H1 (cell line): ENCODE measurements around the gene CNTN6.

Experiments
- EP300 ChIP-seq, 2 experiments: IDR thresholded peaks; 1 replicate in 1 of 2; 2 replicates in 1 of 2; pipeline ENCODE4 v1.6.1; 2011 to 2012; ENCODE audit warnings: low read depth in 2 of 2, low read length in 2 of 2, mild to moderate bottlenecking in 2 of 2, borderline replicate concordance in 1 of 2, inconsistent platforms in 1 of 2, moderate library complexity in 1 of 2
- TF ChIP-seq, protein P1 (sequence below), 3 experiments: IDR thresholded peaks; 1 replicate in 2 of 3; 2 replicates in 1 of 3; pipeline versions ENCODE4 v1.5.1 to v1.6.1; 2011; ENCODE audit warnings: low read length in 3 of 3, mild to moderate bottlenecking in 3 of 3, inconsistent platforms in 2 of 3, low read depth in 1 of 3, moderate library complexity in 1 of 3; ENCODE audit not compliant: insufficient read depth in 1 of 3; ENCODE audit errors: control extremely low read depth in 1 of 3

DNA sequence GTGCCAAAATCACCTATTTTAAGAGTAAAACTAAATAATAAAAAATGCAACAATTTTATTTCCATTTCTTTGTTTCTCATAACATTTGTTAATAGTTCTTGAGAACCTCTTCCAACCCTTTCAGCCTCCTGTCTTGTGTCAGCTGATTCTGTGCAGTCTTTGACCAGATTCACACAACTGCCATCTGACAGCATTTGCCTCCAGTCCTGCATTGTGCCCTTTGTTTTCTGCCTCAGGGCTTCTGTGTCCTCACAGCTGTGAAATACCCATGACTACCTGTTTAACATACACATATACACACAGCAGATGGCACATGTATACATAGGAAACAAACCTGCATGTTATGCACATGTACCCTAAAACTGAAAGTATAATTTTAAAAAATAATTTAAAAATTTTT lies 13.2 kb upstream of the CNTN6 start:
- no peak for TF ChIP-seq EP300 (IDR thresholded peaks at IDR 0.05; ENCODE audit: borderline replicate concordance in 1 of 2, low read depth in 2 of 2, low read length in 2 of 2)
- TF ChIP-seq, protein P1, sequence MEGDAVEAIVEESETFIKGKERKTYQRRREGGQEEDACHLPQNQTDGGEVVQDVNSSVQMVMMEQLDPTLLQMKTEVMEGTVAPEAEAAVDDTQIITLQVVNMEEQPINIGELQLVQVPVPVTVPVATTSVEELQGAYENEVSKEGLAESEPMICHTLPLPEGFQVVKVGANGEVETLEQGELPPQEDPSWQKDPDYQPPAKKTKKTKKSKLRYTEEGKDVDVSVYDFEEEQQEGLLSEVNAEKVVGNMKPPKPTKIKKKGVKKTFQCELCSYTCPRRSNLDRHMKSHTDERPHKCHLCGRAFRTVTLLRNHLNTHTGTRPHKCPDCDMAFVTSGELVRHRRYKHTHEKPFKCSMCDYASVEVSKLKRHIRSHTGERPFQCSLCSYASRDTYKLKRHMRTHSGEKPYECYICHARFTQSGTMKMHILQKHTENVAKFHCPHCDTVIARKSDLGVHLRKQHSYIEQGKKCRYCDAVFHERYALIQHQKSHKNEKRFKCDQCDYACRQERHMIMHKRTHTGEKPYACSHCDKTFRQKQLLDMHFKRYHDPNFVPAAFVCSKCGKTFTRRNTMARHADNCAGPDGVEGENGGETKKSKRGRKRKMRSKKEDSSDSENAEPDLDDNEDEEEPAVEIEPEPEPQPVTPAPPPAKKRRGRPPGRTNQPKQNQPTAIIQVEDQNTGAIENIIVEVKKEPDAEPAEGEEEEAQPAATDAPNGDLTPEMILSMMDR (IDR thresholded peaks at IDR 0.05; ENCODE audit: control extremely low read depth in 1 of 3, insufficient read depth in 1 of 3, low read depth in 1 of 3, low read length in 3 of 3): no peak
